ENCODE data around the gene NUMA1.

The NUMA1 gene

GRCh38 chr11:72080326-72081183 lies at the start of gene NUMA1, which contains the start of gene LRRC51:
Gene NUMA1, minus strand, starts transcription at chr11:72080542. Its CDS starts 44,599 bp downstream, at chr11:72035943.
Gene LRRC51, plus strand, starts transcription at chr11:72080850. Its CDS starts 8,234 bp downstream, at chr11:72089084.
- DNase-seq (ENCODE audit: extremely low read depth in 1 of 2, low read depth in 1 of 2), result peak; percentile 95 to 99

GRCh38 chr11:72129381-72129780 lies 49.0 kb upstream of the NUMA1 start:
- DNase-seq (ENCODE audit: extremely low read depth in 1 of 2, low read depth in 1 of 2), result no peak

GRCh38 chr11:72127923-72128322 lies 47.6 kb upstream of the NUMA1 start:
- DNase-seq (ENCODE audit: extremely low read depth in 1 of 2, low read depth in 1 of 2), result no peak

GRCh38 chr11:72125956-72126355 lies 45.6 kb upstream of the NUMA1 start:
- no peak for DNase-seq (ENCODE audit: extremely low read depth in 1 of 2, low read depth in 1 of 2)

- no peak for DNase-seq (ENCODE audit: extremely low read depth in 1 of 2, low read depth in 1 of 2)
These were observed 43.7 kb upstream of the NUMA1 start for GRCh38 chr11:72124046-72124445.

- no peak for DNase-seq (ENCODE audit: extremely low read depth in 1 of 2, low read depth in 1 of 2)
These were observed 42.8 kb upstream of the NUMA1 start for GRCh38 chr11:72123117-72123653.

GRCh38 chr11:72122607-72123006 lies 42.3 kb upstream of the NUMA1 start:
- no peak for DNase-seq (ENCODE audit: extremely low read depth in 1 of 2, low read depth in 1 of 2)

- DNase-seq (ENCODE audit: extremely low read depth in 1 of 2, low read depth in 1 of 2), result no peak
These were observed 40.6 kb upstream of the NUMA1 start for GRCh38 chr11:72120930-72121329.

GRCh38 chr11:72119198-72119597 lies 38.9 kb upstream of the NUMA1 start:
- no peak for DNase-seq (ENCODE audit: extremely low read depth in 1 of 2, low read depth in 1 of 2)

- DNase-seq (ENCODE audit: extremely low read depth in 1 of 2, low read depth in 1 of 2), result no peak
These were observed 35.8 kb upstream of the NUMA1 start for GRCh38 chr11:72116019-72116755.

- DNase-seq (ENCODE audit: extremely low read depth in 1 of 2, low read depth in 1 of 2), result no peak
These were observed 34.2 kb upstream of the NUMA1 start for GRCh38 chr11:72114570-72114969.

GRCh38 chr11:72112978-72113808 lies 32.9 kb upstream of the NUMA1 start:
- DNase-seq (ENCODE audit: extremely low read depth in 1 of 2, low read depth in 1 of 2), result no peak

- peak; percentile 90 to 100 for DNase-seq (ENCODE audit: extremely low read depth in 1 of 2, low read depth in 1 of 2)
These were observed 32.0 kb upstream of the NUMA1 start, which contains the start of gene ANAPC15 for GRCh38 chr11:72112143-72112977. Gene ANAPC15, minus strand, starts transcription at chr11:72112695. Its CDS starts 1,419 bp downstream, at chr11:72111276.

- DNase-seq (ENCODE audit: extremely low read depth in 1 of 2, low read depth in 1 of 2), result no peak
These were observed 31.2 kb upstream of the NUMA1 start for GRCh38 chr11:72111300-72112142.

- DNase-seq (ENCODE audit: extremely low read depth in 1 of 2, low read depth in 1 of 2), result no peak
These were observed 25.5 kb upstream of the NUMA1 start, which contains the start of gene TOMT for GRCh38 chr11:72105888-72106287. Gene TOMT, plus strand, starts transcription at chr11:72105924. Its CDS starts 28 bp downstream, at chr11:72105952.

- DNase-seq (ENCODE audit: extremely low read depth in 1 of 2, low read depth in 1 of 2), result no peak
These were observed 23.4 kb upstream of the NUMA1 start for GRCh38 chr11:72103754-72104167.

- DNase-seq (ENCODE audit: extremely low read depth in 1 of 2, low read depth in 1 of 2), result peak; percentile 96 to 99
These were observed 22.8 kb upstream of the NUMA1 start, which contains the start of gene LAMTOR1 for GRCh38 chr11:72102946-72103753. Gene LAMTOR1, minus strand, starts transcription at chr11:72103297. Its CDS starts 73 bp downstream, at chr11:72103224.

- no peak for DNase-seq (ENCODE audit: extremely low read depth in 1 of 2, low read depth in 1 of 2)
These were observed 22.2 kb upstream of the NUMA1 start for GRCh38 chr11:72102631-72102945.
